ENCODE data around the gene MAPK8IP2. TPM values are rescaled to one million over a fixed set of nuclear protein-coding genes. Genes with fewer than 3 reads are reported as not detected.
"Not testable (repeated sequence)": the region's sequence is repeated elsewhere in the genome, so short reads cannot be mapped to it uniquely, and the experiment has no call there.

The MAPK8IP2 gene
- total RNA-seq, 1 donor from 2014 or later: 0.29 TPM

- DNase-seq (ENCODE audit: extremely low read depth, low read depth, low spot score): no peak
Observed at GRCh38 chr22:50597097-50597496, 3.5 kb upstream of the MAPK8IP2 start.

- DNase-seq (ENCODE audit: extremely low read depth, low read depth, low spot score): no peak
Observed at GRCh38 chr22:50599816-50600455, 657 bp upstream of the MAPK8IP2 start.

DNA sequence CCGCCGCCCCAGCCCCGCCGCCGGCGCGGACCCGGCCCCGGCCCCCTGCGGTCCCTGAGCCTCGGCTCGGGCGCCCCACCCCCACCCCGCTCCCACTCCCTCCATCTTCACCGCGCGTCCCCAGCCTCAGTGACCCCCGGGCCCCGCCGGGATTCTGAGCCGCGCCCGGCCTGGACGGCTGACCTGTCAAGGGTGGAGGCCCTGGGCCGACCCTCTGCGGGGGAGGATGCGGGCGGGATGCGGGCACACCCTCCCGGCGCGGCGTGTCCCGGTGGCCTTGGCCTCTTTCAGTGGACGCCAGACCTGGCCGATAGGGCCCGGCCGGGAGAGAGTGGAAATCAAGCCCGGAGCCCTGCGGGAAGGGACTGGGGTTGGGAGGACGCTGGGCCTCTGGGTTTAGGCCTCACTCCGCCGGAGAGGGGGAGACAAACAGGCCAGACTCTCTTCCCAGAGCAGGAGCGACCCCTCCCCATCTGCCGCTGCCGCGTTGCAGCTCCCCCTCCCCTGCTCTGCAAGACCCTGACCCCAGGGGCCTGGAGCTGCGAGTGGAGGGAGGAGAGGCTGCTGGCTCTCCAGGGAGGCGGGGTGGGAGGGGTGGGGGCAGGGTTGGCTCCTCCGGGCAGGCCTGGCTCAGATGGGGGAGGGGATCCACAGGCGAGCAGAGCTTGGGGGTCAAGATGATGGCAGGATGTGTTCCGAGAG is 525 bp downstream of the MAPK8IP2 start:
- no peak for DNase-seq (ENCODE audit: extremely low read depth, low read depth, low spot score)

DNA sequence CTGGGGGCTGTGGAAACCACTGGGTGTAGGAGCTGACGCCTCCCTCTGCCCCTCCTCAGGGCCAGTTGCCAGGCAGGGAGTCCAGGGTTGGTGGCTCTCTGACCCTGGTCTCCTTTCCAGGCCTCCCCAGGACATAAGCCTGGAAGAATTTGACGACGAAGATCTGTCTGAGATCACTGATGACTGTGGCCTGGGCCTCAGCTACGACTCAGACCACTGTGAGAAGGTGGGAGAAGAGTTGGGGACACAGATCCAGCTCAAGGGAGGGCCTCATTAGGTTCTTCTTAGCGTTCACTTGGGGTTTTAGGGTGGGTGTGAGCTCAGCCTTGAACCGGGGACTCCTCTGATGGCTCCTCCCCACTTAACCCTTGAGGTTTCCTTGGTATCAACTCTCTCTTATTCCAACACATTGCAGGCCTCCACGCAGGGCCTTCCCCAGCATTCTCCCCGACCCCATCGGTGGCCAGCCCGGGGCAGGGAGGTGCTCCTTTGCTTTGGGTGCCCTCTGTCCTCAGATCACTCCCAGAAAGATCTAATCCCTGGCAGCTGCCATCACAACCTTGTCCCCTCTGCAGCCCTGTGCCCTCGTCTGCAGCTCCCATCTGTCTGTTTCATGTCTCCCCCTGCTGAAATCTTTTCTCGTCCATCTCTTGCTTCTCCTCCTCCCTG is 1.2 kb downstream of the MAPK8IP2 start:
- DNase-seq (ENCODE audit: extremely low read depth, low read depth, low spot score): no peak

DNA sequence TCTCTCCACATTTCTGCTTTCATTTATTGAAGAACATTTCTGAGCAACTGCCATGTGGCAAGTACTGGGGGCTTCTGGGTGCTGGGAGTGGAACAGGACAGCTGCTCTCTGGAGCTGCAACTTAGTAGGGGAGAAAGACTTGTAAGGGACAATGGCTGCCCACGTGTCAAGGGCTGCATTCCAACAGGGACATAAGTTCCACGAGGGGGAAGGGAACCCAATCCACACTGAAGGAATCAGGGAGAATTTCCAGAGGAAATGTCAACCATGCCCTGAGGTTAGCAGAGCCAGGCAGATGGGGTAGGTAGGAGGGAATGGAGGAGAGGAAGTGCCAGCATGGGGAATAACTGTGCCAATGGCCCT is 1.7 kb downstream of the MAPK8IP2 start:
- DNase-seq (ENCODE audit: extremely low read depth, low read depth, low spot score): no peak

DNA sequence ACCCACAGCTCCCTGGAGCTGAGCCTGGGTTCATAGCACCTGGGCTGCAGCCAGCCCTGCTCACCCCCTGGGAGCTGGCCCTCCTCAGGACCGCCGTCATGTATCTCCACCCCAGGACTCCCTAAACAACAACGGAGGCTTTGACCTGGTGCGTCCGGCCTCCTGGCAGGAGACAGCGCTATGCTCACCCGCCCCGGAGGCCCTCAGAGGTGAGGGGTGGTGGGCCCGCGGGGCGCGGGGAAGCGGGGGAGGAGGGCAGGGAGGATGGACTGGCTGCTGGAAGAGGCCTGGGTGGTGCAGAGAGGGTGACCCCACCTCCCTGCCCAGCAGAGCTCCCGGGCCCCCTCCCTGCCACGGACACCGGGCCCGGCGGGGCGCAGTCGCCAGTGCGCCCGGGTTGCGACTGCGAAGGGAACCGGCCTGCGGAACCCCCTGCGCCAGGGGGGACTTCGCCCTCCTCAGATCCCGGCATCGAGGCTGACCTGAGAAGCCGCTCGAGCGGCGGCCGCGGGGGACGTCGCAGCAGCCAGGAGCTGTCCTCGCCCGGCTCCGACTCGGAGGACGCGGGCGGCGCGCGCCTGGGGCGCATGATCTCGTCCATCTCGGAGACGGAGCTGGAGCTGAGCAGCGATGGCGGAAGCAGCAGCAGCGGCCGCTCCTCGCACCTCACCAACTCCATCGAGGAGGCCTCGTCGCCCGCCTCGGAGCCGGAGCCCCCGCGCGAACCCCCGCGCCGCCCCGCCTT is 3.1 kb downstream of the MAPK8IP2 start:
- DNase-seq (ENCODE audit: extremely low read depth, low read depth, low spot score): no peak

DNA sequence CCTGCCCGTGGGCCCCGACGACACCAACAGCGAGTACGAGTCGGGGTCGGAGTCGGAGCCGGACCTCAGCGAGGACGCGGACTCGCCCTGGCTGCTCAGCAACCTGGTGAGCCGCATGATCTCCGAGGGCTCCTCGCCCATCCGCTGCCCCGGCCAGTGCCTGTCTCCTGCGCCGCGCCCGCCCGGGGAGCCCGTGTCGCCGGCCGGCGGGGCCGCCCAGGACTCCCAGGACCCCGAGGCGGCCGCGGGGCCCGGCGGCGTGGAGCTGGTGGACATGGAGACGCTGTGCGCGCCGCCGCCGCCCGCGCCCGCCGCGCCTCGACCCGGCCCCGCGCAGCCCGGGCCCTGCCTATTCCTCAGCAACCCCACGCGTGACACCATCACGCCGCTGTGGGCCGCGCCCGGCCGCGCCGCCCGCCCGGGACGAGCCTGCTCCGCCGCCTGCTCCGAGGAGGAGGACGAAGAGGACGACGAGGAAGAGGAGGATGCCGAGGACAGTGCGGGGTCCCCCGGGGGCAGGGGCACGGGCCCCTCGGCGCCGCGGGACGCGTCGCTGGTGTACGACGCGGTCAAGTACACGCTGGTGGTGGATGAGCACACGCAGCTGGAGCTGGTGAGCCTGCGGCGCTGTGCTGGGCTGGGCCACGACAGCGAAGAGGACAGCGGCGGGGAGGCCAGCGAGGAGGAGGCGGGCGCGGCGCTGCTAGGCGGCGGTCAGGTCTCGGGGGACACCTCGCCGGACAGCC is 3.8 kb downstream of the MAPK8IP2 start:
- DNase-seq (ENCODE audit: extremely low read depth, low read depth, low spot score): no peak

- DNase-seq (ENCODE audit: extremely low read depth, low read depth, low spot score): no peak
Observed at GRCh38 chr22:50605002-50605612, 4.5 kb downstream of the MAPK8IP2 start.

DNA sequence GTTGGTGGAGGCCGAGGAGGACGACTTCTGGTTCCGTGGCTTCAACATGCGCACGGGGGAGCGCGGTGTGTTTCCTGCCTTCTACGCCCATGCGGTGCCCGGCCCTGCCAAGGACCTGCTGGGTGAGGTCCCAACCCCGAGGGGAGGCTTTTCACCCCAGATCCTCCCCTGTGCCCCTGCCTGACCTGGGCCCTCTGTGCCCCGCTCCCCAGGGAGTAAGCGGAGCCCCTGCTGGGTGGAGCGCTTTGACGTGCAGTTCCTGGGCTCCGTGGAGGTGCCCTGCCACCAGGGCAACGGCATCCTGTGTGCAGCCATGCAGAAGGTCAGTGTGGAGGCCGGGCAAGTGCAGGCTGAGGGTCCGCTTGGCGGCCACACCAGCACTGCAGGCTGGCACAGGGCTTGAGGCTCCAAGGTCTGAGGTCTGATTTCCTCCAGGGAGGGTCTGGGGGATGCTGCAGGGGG is 5.1 kb downstream of the MAPK8IP2 start:
- no peak for DNase-seq (ENCODE audit: extremely low read depth, low read depth, low spot score)

DNA sequence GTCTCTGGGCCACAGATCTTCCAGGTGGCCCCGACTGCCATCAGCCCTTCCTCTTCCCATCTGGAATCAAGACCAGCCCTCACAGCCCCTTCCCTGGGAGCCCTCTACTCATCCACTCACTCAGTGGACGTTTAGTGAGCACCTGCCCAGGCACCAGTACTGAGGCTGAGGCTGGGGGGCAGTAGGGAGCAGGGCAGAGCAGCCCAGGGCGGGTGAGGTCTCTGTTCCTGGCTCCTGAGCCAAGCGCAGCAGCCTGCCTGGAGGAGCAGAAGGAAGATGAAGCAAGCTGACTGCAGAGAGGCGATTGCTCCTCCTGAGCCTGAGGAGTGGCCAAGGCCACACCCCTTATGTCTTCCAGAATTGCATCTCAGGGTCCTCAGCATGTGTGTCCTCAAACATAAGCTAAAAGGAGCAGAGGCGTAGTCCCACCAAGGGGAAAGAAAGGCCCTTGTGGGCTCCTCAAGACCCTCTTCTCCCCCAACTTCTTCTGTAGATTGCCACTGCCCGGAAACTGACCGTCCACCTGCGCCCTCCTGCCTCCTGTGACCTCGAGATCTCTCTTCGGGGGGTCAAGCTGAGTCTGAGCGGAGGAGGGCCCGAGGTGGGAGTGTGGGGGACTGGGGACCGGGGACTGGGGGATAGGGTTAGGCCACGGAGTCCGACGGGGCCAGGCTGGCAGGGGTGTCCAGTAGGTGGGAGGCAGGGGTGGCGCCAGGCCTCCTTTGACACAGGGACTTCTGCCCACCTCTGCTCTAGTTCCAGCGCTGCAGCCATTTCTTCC is 5.8 kb downstream of the MAPK8IP2 start:
- DNase-seq (ENCODE audit: extremely low read depth, low read depth, low spot score): no peak

DNA sequence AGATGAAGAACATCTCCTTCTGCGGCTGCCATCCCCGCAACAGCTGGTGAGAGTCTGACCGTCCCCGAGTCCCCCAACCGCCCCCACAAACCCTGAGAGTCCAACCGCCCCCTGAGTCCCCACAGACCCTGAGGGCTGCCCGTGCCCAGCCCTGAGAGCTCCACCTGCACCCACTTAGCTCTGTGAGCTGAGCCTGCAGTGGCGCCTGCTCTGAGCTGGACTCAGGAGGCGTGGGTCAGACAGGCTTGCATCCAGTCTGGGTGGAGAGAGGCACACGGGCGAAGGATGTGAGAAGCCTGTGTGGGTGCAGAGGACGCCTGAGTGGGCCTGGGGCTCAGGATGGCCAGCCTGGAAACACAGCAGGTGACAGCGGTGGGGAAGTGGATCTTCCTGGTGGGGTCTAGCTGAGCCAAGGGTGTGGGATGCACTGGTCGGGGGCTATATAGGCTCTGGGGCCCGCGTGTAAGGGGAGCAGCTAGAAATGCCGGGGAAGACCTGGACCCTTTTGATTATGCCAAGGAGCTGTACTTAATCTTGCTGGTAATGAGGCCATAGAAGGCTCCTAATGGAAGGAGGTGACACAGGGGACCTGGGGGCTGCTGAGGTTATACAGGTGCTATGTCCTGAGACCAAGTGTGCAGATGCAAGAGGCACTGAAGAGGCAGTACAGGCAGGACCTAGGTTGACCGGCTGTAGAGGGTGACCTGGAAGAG is 6.5 kb downstream of the MAPK8IP2 start:
- DNase-seq (ENCODE audit: extremely low read depth, low read depth, low spot score): no peak

GRCh38 chr22:50607659-50608020 is 7.0 kb downstream of the MAPK8IP2 start:
- no peak for DNase-seq (ENCODE audit: extremely low read depth, low read depth, low spot score)

DNA sequence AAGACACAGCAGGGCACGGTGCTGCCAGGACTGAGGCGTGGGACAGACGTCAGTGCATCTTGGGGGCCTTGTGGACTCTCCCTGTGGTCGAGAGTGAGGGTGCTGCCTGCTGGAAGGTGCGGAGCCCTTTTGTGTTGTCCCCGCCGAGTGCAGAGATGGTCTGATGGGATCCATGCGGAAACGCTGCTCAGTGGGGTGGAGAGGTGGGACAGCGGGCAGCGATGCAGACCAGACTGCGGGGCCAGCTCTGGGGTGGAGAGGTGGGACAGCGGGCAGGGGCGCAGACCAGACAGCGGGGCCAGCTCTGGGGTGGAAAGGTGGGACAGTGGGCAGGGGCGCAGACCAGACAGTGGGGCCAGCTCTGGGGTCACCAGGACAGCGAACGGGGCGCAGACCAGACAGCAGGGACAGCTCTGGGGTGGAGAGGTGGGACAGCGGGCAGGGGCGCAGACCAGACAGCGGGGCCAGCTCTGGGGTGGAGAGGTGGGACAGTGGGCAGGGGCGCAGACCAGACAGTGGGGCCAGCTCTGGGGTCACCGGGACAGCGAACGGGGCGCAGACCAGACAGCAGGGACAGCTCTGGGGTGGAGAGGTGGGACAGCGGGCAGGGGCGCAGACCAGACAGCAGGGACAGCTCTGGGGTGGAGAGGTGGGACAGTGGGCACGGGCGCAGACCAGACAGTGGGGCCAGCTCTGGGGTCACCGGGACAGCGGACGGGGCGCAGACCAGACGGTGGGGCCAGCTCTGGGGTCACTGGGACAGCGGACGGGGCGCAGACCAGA is 7.7 kb downstream of the MAPK8IP2 start:
- DNase-seq (ENCODE audit: extremely low read depth, low read depth, low spot score): not testable (repeated sequence)

DNA sequence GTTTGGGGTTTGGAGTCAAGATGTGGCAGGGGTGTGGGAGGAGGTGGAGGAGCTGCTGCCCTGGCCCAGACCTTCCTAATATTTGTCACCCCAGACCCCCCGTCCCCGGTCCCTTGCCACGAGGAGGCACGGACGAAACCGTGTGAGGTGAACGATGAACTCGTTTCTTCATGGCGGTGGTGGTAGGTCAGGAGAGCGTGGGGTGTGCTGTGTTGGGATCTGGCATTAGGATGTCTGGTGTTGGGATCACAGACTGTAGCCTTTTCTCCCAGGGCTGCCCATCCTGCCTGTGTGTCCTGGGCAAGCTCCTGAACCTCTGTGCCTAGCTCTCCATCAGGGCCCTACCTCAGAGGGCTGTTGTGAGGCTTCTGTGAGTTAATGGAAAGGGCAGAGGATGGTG is 8.4 kb downstream of the MAPK8IP2 start:
- DNase-seq (ENCODE audit: extremely low read depth, low read depth, low spot score): no peak

- DNase-seq (ENCODE audit: extremely low read depth, low read depth, low spot score): no peak
Observed at GRCh38 chr22:50609599-50609998, 9.0 kb downstream of the MAPK8IP2 start.

DNA sequence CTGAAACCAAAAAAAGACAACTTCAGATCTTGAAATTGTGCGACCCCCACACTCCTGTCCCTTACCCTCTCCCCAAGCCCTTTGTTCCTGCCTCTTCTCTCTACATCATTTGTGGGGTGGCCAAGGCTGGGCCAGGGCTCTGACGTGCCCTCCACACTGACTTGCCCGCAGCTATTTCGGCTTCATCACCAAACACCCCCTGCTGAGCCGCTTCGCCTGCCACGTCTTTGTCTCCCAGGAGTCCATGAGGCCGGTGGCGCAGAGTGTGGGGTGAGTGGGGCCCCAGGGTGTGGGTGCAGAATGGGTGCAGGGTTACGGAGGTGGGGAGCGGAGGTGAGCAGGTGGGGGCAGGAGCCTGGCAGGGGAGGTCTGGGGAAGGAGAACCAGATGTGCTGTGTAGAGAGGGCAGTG is 9.5 kb downstream of the MAPK8IP2 start:
- DNase-seq (ENCODE audit: extremely low read depth, low read depth, low spot score): no peak

DNA sequence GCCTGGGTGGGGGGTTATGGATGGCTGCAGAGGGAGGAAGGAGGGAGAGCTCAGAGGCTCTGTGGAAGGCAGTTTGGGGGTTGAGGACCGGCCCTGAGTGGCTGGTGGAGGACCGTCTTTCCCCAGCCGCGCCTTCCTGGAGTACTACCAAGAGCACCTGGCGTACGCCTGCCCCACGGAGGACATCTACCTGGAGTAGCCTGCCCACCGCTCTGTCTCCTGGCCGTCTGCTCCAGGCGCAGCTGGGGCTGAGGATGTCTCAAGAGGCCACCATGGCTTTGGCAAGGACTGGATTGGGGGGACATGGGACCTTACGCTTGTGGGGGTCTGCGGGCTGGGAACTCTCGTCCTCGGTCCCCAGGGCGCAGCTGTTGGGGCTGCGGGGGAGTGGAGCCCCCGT is 10.0 kb downstream of the MAPK8IP2 start:
- no peak for DNase-seq (ENCODE audit: extremely low read depth, low read depth, low spot score)
